OCI-M2 (cell line): ENCODE measurements around the gene CHRFAM7A.
"Not testable (repeated sequence)": the region's sequence is repeated elsewhere in the genome, so short reads cannot be mapped to it uniquely, and the experiment has no call there.

Experiments
- DNase-seq: peaks from one replicate; lab custom pipeline; 2025; ENCODE audit not compliant: unreplicated experiment; lab: John Stamatoyannopoulos, UW

CHRFAM7A gene

DNA sequence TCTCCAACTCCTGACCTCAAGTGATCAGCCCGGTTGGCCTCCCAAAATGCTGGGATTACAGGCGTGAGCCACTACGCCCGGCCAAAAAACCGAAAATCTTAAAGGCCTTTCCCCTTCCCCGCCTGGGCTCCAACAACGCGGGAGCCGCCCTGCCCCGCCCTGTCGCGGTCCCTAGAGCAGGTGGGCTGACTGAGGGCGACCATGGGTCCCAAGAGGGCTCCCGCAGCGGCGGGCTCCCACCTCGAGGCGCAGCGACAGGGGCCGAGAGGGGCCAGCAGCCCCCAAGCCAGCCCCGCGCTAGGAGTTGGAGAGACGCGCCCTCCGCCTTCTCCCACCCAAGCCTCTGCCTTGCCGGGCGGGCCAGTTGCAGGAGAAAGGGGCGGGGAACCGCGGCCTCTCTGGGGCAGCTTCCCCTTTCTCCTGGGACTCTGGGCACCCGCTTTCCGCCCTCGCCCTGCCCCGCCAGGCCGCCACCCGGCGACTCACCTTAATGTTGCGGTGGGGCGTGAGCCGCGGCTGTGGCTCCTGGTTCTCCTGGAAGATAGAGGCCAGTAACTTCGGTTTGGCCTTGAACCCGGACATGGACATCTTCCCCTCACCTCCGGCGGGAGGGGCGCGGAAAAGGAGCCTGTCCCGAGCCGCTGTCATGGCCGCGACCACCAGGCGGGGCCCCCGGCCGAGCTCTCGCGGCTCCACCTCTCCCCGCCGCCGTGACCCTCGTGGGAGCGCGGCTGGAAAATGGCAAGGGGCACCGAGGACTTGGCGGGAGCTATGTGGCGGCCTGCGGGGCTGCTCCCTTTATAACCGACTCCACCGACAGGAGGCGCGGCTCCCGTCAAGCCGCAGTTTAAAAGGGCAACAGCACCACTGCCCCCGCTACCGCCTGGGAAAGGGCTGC, at the start of gene CHRFAM7A:
Gene CHRFAM7A (minus strand): TSS at position 775 of the 898 bp plus-strand sequence. CDS start 10,189 bp downstream, outside the sequence.
- DNase-seq: not testable (repeated sequence)

DNA sequence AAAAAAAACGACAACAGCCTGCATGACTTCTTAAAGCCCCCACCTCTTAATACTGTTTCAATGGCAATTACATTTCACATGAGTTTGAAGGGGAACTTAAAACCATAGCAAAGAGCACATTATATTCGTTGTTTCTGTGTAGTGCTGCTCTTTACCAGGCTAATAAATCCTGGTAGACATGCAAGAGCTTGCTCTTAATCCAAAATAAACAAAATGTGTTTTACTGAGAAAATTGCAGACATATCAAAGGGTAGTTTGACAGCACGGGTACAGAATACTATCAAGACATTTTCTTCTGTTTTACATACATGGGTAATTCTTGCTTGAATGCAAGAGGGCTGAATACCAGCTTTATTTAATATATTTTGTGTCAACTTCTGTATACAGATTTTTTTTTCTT, 45.0 kb upstream of the CHRFAM7A start:
- DNase-seq: not testable (repeated sequence)

- not testable (repeated sequence) for DNase-seq
Observed at GRCh38 chr15:30435878-30436277, 42.5 kb upstream of the CHRFAM7A start.

- DNase-seq: not testable (repeated sequence)
Observed at GRCh38 chr15:30420723-30421122, 27.4 kb upstream of the CHRFAM7A start.

DNA sequence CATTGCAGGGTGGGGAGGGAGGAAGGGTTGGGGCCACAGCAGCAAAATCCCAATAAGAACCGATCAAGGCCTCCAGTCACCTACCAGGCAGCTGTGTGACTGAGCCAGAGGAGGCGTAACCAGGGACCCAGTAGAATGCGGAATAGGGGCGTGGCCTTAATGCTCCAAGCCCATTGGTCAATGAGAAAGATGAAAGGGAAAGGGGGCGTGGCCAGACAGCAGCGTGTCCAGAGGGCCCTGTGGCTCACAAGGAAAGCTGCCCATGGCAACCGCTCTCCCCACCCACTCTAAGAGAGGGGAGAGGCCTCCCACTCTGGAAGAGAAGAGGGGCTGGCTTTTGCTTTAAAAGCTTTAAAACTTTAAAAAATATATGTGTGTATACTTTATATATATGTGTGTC, 20.8 kb upstream of the CHRFAM7A start, which contains the start of gene GOLGA8R:
Gene GOLGA8R (minus strand): TSS at position 101 of the 400 bp plus-strand sequence. CDS start 98 bp downstream, at position 3.
- not testable (repeated sequence) for DNase-seq

DNA sequence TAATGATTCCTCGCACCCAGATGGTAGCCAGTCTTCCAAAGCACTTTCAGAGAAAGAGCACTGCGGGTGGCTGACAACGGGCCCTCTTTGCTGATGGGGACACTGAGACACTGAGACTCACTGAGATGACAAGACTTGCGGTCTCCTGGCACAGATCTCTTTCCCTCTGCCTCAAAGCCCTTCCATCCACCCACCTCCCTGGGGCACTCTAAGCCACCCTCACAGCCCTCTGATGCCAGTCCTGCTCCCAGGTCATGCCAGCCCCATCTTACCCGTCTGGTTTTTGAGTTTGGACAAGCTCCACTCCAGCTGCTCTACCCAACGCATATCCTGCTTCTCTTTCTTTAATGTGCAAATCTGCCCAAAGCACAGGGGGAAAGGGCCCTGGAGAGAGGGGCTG, 14.3 kb upstream of the CHRFAM7A start:
- DNase-seq: not testable (repeated sequence)

GRCh38 chr15:30398988-30399387, 5.6 kb upstream of the CHRFAM7A start:
- DNase-seq: not testable (repeated sequence)

DNA sequence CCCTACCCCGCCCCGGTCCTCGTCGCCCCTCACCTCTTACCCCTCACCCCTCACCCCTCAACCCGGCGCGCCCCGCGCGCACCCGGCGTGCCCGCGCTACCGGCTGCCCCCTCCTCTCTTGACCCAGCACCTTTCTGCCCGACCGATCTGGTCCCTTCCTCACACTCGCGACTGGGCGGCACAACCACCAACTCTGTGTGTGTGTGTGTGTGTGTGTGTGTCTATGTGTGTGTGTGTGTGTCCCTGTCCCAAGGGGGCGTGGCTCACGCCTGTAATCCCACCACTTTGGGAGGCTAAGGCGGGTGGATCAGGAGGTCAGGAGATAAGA, 288 bp upstream of the CHRFAM7A start:
- not testable (repeated sequence) for DNase-seq

DNA sequence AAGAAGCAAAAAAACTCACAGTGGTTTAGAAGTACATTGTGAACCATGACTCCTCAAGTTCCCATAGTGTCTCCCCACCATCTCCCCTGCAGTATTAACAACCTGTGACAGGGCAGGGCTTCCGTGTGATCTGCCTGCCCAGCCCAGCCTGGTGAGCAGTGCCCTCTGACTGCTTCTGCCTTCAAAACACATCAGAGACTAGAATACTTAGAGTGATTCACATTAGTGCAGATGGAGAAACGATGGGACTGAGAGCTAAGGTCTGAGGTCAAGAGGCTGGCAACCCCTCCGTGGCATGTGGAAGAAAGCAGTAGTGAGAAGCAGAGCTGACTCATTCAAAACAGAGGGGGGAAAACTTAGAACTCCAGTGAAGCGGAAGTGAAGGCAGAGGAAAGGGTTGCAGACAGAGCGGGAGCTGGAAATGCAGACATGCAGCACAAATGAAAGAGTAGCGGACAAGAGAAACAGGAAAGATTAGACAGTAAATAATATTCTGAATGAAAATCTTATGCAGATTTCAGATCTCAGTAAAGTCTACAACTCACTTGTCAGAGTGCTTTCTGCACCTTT, 6.9 kb downstream of the CHRFAM7A start:
- not testable (repeated sequence) for DNase-seq

GRCh38 chr15:30377082-30377413, 16.3 kb downstream of the CHRFAM7A start:
- DNase-seq: not testable (repeated sequence)

DNA sequence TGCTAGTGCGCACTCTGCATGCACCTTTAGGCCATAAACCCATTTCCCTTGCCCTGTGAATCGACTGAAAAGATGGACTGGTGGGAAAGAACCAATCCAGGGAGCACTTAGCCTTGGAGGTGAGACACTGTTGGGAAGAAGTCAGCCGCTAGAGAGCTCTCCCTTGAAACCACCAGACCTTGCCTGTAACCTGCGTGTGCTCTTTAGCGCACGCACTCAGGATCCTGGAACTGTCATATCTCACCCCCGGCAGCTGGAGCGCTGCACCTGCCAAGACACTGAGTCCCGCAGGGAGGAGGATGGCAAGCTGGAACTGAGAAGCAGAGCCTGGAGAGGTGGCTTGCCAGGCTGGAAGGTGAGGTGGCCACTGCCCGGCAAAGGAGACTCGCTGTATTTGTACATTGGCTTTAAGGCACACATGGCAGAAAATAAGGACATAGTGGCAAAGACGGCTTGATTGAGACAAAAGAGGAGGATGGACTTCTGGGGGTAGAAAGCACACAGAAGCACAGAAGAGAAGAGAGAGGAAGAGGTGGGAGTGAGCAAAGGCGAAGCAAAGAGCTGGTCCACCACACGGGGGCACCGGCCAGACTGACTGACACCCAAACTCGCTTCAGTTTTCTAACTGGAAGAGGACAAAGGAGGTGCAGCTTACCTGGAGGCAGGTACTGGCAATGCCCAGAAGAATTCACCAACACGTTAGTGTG, 16.8 kb downstream of the CHRFAM7A start:
- DNase-seq: not testable (repeated sequence)

- not testable (repeated sequence) for DNase-seq
Observed at GRCh38 chr15:30375872-30376271, 17.5 kb downstream of the CHRFAM7A start.

DNA sequence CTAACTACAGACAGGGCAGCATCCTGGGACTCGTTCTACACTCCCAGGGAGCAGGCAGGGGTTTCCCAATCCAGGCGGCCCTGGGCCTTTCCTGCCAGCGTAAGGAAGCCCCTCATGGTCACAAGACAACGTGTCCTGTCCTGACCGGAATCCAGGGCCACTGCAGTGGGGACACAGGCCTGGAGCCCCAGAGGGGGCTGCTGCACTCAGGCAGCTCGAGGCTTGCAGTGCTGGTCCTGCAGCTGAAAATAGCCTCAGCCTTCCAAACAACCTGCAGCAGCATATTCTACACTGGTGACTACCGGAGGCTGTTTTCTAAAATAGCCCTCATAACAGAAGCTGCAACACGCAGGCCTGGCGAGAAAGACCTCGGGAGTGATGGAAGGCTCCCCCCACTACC, 18.5 kb downstream of the CHRFAM7A start:
- DNase-seq: not testable (repeated sequence)

DNA sequence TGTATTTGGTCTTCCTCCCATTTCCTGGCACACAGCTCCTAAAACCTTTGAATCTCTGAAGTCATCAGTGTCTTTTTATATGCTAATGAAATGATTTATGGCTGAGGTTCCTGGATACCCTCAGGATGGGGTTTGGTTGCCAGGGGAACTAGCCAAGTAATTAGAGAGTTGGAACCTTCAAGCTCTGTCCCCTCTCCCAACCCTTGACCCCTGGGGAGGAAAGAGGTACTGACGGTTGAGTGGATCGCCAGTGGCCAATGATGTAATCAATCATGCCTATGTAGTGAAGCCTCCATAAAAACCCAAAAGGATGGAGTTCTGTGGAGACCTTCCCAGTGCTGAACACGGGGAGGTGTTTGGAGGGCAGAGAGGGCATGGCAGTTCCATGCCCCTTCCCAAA, 25.1 kb downstream of the CHRFAM7A start:
- not testable (repeated sequence) for DNase-seq

- DNase-seq: not testable (repeated sequence)
Observed at GRCh38 chr15:30367246-30367645, 26.1 kb downstream of the CHRFAM7A start.

GRCh38 chr15:30361404-30361803, 31.9 kb downstream of the CHRFAM7A start:
- not testable (repeated sequence) for DNase-seq

GRCh38 chr15:30360990-30361389, 32.4 kb downstream of the CHRFAM7A start:
- DNase-seq: not testable (repeated sequence)

DNA sequence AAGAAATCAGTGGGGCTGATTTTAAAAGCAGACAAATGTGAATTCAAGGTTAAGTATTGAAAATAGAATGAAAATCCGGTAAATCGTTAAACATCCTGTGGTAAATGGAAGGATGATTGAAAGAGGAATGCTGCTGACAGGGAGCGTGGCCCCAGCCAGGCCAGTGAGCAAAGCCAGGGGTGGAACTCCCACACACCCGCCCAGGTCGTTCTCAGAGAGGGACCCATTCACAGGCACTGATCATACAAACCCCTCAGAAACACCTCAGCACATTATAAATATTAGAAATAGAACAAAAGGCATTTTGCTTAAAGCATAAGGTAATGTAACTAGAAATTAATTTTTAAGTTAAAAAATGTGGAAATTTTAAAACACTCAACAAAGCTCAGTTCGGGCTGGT, 38.3 kb downstream of the CHRFAM7A start:
- not testable (repeated sequence) for DNase-seq

GRCh38 chr15:30349803-30350202, 43.5 kb downstream of the CHRFAM7A start:
- DNase-seq: not testable (repeated sequence)

DNA sequence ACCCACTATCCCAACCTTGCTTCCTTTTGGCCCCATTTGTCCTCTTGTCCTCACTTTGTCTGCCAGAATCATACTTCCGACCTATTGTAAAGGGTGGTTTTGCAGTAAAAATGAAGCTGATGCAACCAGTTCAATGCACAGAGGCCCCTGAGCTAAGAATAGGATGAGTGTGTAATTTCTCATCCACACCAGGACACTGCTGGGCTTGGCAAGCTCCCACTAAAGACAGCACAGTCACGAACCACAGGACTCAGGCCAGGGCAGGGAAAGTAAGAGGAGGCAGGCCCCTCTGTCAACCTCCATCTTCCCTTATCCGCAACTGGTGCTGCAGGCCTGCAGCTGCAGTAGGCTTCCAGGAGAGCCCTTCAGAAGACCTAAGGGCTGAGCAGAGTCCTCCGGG, 56.8 kb downstream of the CHRFAM7A start:
- DNase-seq: not testable (repeated sequence)

- not testable (repeated sequence) for DNase-seq
Observed at GRCh38 chr15:30334152-30334551, 59.2 kb downstream of the CHRFAM7A start.
